Measurements from ENCODE around the gene CD81. TPM values are rescaled to one million over a fixed set of nuclear protein-coding genes. Genes with fewer than 3 reads are reported as not detected.

CD81 gene
- total RNA-seq, 1 experiment from 2014 or later, result 165 TPM

GRCh38 chr11:2409126-2409525, 32.0 kb downstream of the CD81 start:
- no peak for DNase-seq
- no peaks in the 10 kb centered on the region for H3K36me3 ChIP-seq (replicated peaks; ENCODE audit: control insufficient read depth, insufficient read depth, low read length)
- no peak overlapping the region for H3K4me3 ChIP-seq (ENCODE audit: insufficient read depth, low read depth, low read length)
- no peaks in the 10 kb centered on the region for H3K27me3 ChIP-seq (ENCODE audit: control insufficient read depth, insufficient read depth, low read length)

- Histone ChIP-seq H3K36me3 (replicated peaks; ENCODE audit: control insufficient read depth, insufficient read depth, low read length) (no peaks in the 10 kb centered on the region), H3K27me3 (ENCODE audit: control insufficient read depth, insufficient read depth, low read length) (no peaks in the 10 kb centered on the region), H3K4me3 (ENCODE audit: insufficient read depth, low read depth, low read length) (no peak overlapping the region)
- no peak for DNase-seq
Observed at GRCh38 chr11:2409611-2410468, 32.7 kb downstream of the CD81 start.

- Histone ChIP-seq H3K27me3 (ENCODE audit: control insufficient read depth, insufficient read depth, low read length) (no peaks in the 10 kb centered on the region), H3K36me3 (replicated peaks; ENCODE audit: control insufficient read depth, insufficient read depth, low read length) (no peaks in the 10 kb centered on the region), H3K4me3 (ENCODE audit: insufficient read depth, low read depth, low read length) (no peak overlapping the region)
- no peak for DNase-seq
Observed at GRCh38 chr11:2410616-2411015, 33.5 kb downstream of the CD81 start.

GRCh38 chr11:2411446-2412305, 34.6 kb downstream of the CD81 start:
- Histone ChIP-seq H3K4me3 (ENCODE audit: insufficient read depth, low read depth, low read length) (no peak overlapping the region), H3K36me3 (replicated peaks; ENCODE audit: control insufficient read depth, insufficient read depth, low read length) (no peaks in the 10 kb centered on the region), H3K27me3 (ENCODE audit: control insufficient read depth, insufficient read depth, low read length) (no peaks in the 10 kb centered on the region)
- DNase-seq, result no peak

GRCh38 chr11:2412323-2412722, 35.2 kb downstream of the CD81 start:
- DNase-seq, result no peak
- H3K4me3 ChIP-seq (ENCODE audit: insufficient read depth, low read depth, low read length), result no peak overlapping the region
- no peaks in the 10 kb centered on the region for H3K36me3 ChIP-seq (replicated peaks; ENCODE audit: control insufficient read depth, insufficient read depth, low read length)
- no peaks in the 10 kb centered on the region for H3K27me3 ChIP-seq (ENCODE audit: control insufficient read depth, insufficient read depth, low read length)

- no peaks in the 10 kb centered on the region for H3K27me3 ChIP-seq (ENCODE audit: control insufficient read depth, insufficient read depth, low read length)
- no peaks in the 10 kb centered on the region for H3K36me3 ChIP-seq (replicated peaks; ENCODE audit: control insufficient read depth, insufficient read depth, low read length)
- DNase-seq, result peak; percentile 84
- no peak overlapping the region for H3K4me3 ChIP-seq (ENCODE audit: insufficient read depth, low read depth, low read length)
Observed at GRCh38 chr11:2413742-2414579, 36.9 kb downstream of the CD81 start.

- DNase-seq, result no peak
- no peak overlapping the region for H3K4me3 ChIP-seq (ENCODE audit: insufficient read depth, low read depth, low read length)
- no peaks in the 10 kb centered on the region for H3K27me3 ChIP-seq (ENCODE audit: control insufficient read depth, insufficient read depth, low read length)
- no peaks in the 10 kb centered on the region for H3K36me3 ChIP-seq (replicated peaks; ENCODE audit: control insufficient read depth, insufficient read depth, low read length)
Observed at GRCh38 chr11:2414616-2415015, 37.5 kb downstream of the CD81 start.

GRCh38 chr11:2415171-2415570, 38.1 kb downstream of the CD81 start:
- H3K36me3 ChIP-seq (replicated peaks; ENCODE audit: control insufficient read depth, insufficient read depth, low read length), result no peaks in the 10 kb centered on the region
- H3K27me3 ChIP-seq (ENCODE audit: control insufficient read depth, insufficient read depth, low read length), result no peaks in the 10 kb centered on the region
- DNase-seq, result no peak
- no peak overlapping the region for H3K4me3 ChIP-seq (ENCODE audit: insufficient read depth, low read depth, low read length)

GRCh38 chr11:2415601-2416380, 38.7 kb downstream of the CD81 start:
- no peaks in the 10 kb centered on the region for H3K27me3 ChIP-seq (ENCODE audit: control insufficient read depth, insufficient read depth, low read length)
- no peaks in the 10 kb centered on the region for H3K36me3 ChIP-seq (replicated peaks; ENCODE audit: control insufficient read depth, insufficient read depth, low read length)
- DNase-seq, result no peak
- H3K4me3 ChIP-seq (ENCODE audit: insufficient read depth, low read depth, low read length), result no peak overlapping the region

- H3K27me3 ChIP-seq (ENCODE audit: control insufficient read depth, insufficient read depth, low read length), result no peaks in the 10 kb centered on the region
- no peak overlapping the region for H3K4me3 ChIP-seq (ENCODE audit: insufficient read depth, low read depth, low read length)
- DNase-seq, result no peak
- no peaks in the 10 kb centered on the region for H3K36me3 ChIP-seq (replicated peaks; ENCODE audit: control insufficient read depth, insufficient read depth, low read length)
Observed at GRCh38 chr11:2416765-2417164, 39.7 kb downstream of the CD81 start.

GRCh38 chr11:2417856-2418692, 41.0 kb downstream of the CD81 start:
- DNase-seq, result no peak
- Histone ChIP-seq H3K4me3 (ENCODE audit: insufficient read depth, low read depth, low read length) (no peak overlapping the region), H3K27me3 (ENCODE audit: control insufficient read depth, insufficient read depth, low read length) (no peaks in the 10 kb centered on the region)

GRCh38 chr11:2418693-2419360, 41.7 kb downstream of the CD81 start:
- H3K27me3 ChIP-seq (ENCODE audit: control insufficient read depth, insufficient read depth, low read length), result no peaks in the 10 kb centered on the region
- H3K4me3 ChIP-seq (ENCODE audit: insufficient read depth, low read depth, low read length), result no peak overlapping the region
- no peaks in the 10 kb centered on the region for H3K36me3 ChIP-seq (replicated peaks; ENCODE audit: control insufficient read depth, insufficient read depth, low read length)
- no peak for DNase-seq

More at GRCh38 chr11:2417856-2418692, 41.0 kb downstream of the CD81 start:
- no peaks in the 10 kb centered on the region for H3K36me3 ChIP-seq (replicated peaks; ENCODE audit: control insufficient read depth, insufficient read depth, low read length)
